ENCODE results near the gene SNRNP40. TPM values are rescaled to one million over a fixed set of nuclear protein-coding genes. Genes with fewer than 3 reads are reported as not detected.

The SNRNP40 gene
- total and polyA plus RNA-seq, 2 donors (not counting 3 experiments of a cell fraction or from before 2014, with no cell fraction given) = 66.3 to 78.1 TPM

DNA sequence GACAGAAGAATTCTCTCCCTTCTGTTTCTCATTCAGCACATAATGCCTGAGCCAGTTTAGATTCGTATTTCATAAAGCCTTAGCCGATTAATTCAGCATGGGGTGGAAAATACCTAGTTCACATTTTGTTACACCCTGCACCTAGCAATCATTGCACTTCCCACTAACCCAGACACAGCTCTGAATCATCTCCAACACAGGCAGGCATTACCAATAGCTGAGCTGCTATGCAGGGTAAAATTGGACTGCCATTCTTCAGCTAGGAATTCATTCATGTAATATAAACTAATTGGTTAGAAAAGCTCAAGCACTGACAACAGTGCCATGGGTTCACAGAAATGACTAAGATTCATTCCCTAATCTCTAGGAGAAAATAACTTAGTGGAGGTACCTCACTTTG is 30.0 kb downstream of the SNRNP40 start:
- DNase-seq (ENCODE audit: low read depth, low spot score) (no peak), FAIRE-seq (no peak)
- ChIA-PET POLR2A (no interaction called here), CTCF (no interaction called here)
- no peak overlapping the region for H3K4me3 ChIP-seq (replicated peaks in 1 of 3; ENCODE audit: insufficient read depth in 1 of 3, low read depth in 1 of 3, low read length in 3 of 3)
- intact Hi-C loops (cut with micrococcal nuclease) = no loop called here
- H3K9me3 ChIP-seq (replicated peaks; ENCODE audit: control insufficient read depth, insufficient read depth, low read length) = no peaks in the 10 kb centered on the region
- H3K9me1 ChIP-seq (replicated peaks; ENCODE audit: control insufficient read depth, extremely low read depth, insufficient read depth, low read length) = no peaks in the 10 kb centered on the region
- dilution Hi-C loops (cut with MboI; ENCODE audit: extremely low pct_ligation_motif_present, low sequenced_read_pairs) = no loop called here
- no TSS peak for BruUV-seq (replicated peaks)
- H3K9ac ChIP-seq (replicated peaks; ENCODE audit: extremely low read depth, insufficient read depth, low read length) = no peak overlapping the region
- H3K36me3 ChIP-seq (ENCODE audit: control insufficient read depth in 2 of 2, extremely low read depth in 1 of 2, insufficient read depth in 2 of 2, low read length in 2 of 2) = peaks cover 19 to 25% of the 10 kb centered on the region in 2 experiments
- no peaks in the 10 kb centered on the region for H3K79me2 ChIP-seq (ENCODE audit: control insufficient read depth, insufficient read depth, low read length)
- H2AFZ ChIP-seq (ENCODE audit: low read depth, low read length) = no peak overlapping the region
- H3K4me1 ChIP-seq (ENCODE audit: control insufficient read depth, extremely low read depth, insufficient read depth, low read length) = no peaks in the 10 kb centered on the region
- no peaks in the 10 kb centered on the region for H3K27me3 ChIP-seq (ENCODE audit: control insufficient read depth in 2 of 2, insufficient read depth in 2 of 2, low read length in 2 of 2)
- H4K20me1 ChIP-seq (replicated peaks; ENCODE audit: control insufficient read depth, extremely low read depth, insufficient read depth, low read length) = no peaks in the 10 kb centered on the region
- H3K4me2 ChIP-seq (ENCODE audit: insufficient read depth, low read length) = no peak overlapping the region
- no peak overlapping the region for H3K27ac ChIP-seq (ENCODE audit: insufficient read depth, low read depth, low read length)
- no peak for TF ChIP-seq GATA2 (IDR thresholded peaks at IDR 0.05; ENCODE audit: insufficient read depth, insufficient read length, low read depth, low read length)
- TF ChIP-seq, protein P1, sequence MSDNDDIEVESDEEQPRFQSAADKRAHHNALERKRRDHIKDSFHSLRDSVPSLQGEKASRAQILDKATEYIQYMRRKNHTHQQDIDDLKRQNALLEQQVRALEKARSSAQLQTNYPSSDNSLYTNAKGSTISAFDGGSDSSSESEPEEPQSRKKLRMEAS (IDR thresholded peaks at IDR 0.05; ENCODE audit: insufficient read depth, insufficient read length) = no peak
- TF ChIP-seq JUN (IDR thresholded peaks at IDR 0.05; ENCODE audit: borderline replicate concordance, insufficient read depth, insufficient read length, low read depth) = no peak
- no peak for TF ChIP-seq EZH2 (IDR thresholded peaks at IDR 0.05; ENCODE audit: borderline replicate concordance, low read depth, low read length, severe bottlenecking)
- no peak for TF ChIP-seq MYC (IDR thresholded peaks at IDR 0.05; ENCODE audit: low read depth, low read length)
- TF ChIP-seq POLR2A (IDR thresholded peaks at IDR 0.05; ENCODE audit: low read depth, low read length) = no peak
- TF ChIP-seq, protein P2, sequence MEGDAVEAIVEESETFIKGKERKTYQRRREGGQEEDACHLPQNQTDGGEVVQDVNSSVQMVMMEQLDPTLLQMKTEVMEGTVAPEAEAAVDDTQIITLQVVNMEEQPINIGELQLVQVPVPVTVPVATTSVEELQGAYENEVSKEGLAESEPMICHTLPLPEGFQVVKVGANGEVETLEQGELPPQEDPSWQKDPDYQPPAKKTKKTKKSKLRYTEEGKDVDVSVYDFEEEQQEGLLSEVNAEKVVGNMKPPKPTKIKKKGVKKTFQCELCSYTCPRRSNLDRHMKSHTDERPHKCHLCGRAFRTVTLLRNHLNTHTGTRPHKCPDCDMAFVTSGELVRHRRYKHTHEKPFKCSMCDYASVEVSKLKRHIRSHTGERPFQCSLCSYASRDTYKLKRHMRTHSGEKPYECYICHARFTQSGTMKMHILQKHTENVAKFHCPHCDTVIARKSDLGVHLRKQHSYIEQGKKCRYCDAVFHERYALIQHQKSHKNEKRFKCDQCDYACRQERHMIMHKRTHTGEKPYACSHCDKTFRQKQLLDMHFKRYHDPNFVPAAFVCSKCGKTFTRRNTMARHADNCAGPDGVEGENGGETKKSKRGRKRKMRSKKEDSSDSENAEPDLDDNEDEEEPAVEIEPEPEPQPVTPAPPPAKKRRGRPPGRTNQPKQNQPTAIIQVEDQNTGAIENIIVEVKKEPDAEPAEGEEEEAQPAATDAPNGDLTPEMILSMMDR (IDR thresholded peaks at IDR 0.05; ENCODE audit: extremely low read depth in 1 of 2, insufficient read depth in 1 of 2, low read depth in 1 of 2, low read length in 2 of 2) = no peak
- TF ChIP-seq POLR2AphosphoS5 (IDR thresholded peaks at IDR 0.05; ENCODE audit: insufficient read depth, low read depth, low read length) = no peak
